ENCODE results near the gene GNA15. TPM values are rescaled to one million over a fixed set of nuclear protein-coding genes. Genes with fewer than 3 reads are reported as not detected.

Gene GNA15
- total and polyA plus RNA-seq, 2 donors (not counting 3 experiments of a cell fraction or from before 2014, with no cell fraction given): 0.17 TPM; not detected in 1

GRCh38 chr19:3107658-3108057, 28.2 kb upstream of the GNA15 start:
- Histone ChIP-seq H2AFZ (ENCODE audit: low read depth, low read length) (no peak overlapping the region), H3K9ac (replicated peaks; ENCODE audit: extremely low read depth, insufficient read depth, low read length) (no peak overlapping the region), H3K4me1 (ENCODE audit: control insufficient read depth, extremely low read depth, insufficient read depth, low read length) (no peaks in the 10 kb centered on the region), H3K27ac (ENCODE audit: insufficient read depth, low read depth, low read length) (no peak overlapping the region), H3K4me3 (replicated peaks in 1 of 3; ENCODE audit: insufficient read depth in 1 of 3, low read depth in 1 of 3, low read length in 3 of 3) (no peak overlapping the region), H3K27me3 (ENCODE audit: control insufficient read depth in 2 of 2, insufficient read depth in 2 of 2, low read length in 2 of 2) (no peaks in the 10 kb centered on the region), H3K4me2 (ENCODE audit: insufficient read depth, low read length) (no peak overlapping the region), H3K9me1 (replicated peaks; ENCODE audit: control insufficient read depth, extremely low read depth, insufficient read depth, low read length) (no peaks in the 10 kb centered on the region), H3K79me2 (ENCODE audit: control insufficient read depth, insufficient read depth, low read length) (peaks cover 86% of the 10 kb centered on the region), H4K20me1 (replicated peaks; ENCODE audit: control insufficient read depth, extremely low read depth, insufficient read depth, low read length) (no peaks in the 10 kb centered on the region), H3K36me3 (ENCODE audit: control insufficient read depth in 2 of 2, extremely low read depth in 1 of 2, insufficient read depth in 2 of 2, low read length in 2 of 2) (peaks cover 0 to 5% of the 10 kb centered on the region in 2 experiments), H3K9me3 (replicated peaks; ENCODE audit: control insufficient read depth, insufficient read depth, low read length) (no peaks in the 10 kb centered on the region)
- dilution Hi-C loops (cut with MboI; ENCODE audit: extremely low pct_ligation_motif_present, low sequenced_read_pairs) (no loop called here), intact Hi-C loops (cut with micrococcal nuclease) (loop anchor here (1.0 kb wide), 3 partner anchors 12 to 145 kb away; no protein-coding TSS in a partner anchor)
- no peak for DNase-seq (ENCODE audit: low read depth, low spot score)
- TF ChIP-seq FOS (IDR thresholded peaks at IDR 0.05; ENCODE audit: borderline replicate concordance, insufficient read depth, low read length) (no peak), CTCF (IDR thresholded peaks at IDR 0.05; ENCODE audit: extremely low read depth in 1 of 2, insufficient read depth in 1 of 2, low read depth in 1 of 2, low read length in 2 of 2) (no peak), GATA2 (IDR thresholded peaks at IDR 0.05; ENCODE audit: insufficient read depth, insufficient read length, low read depth, low read length) (no peak), JUN (IDR thresholded peaks at IDR 0.05; ENCODE audit: borderline replicate concordance, insufficient read depth, insufficient read length, low read depth) (no peak), MAX (IDR thresholded peaks at IDR 0.05; ENCODE audit: insufficient read depth, insufficient read length) (no peak), POLR2AphosphoS5 (IDR thresholded peaks at IDR 0.05; ENCODE audit: insufficient read depth, low read depth, low read length) (no peak), EZH2 (IDR thresholded peaks at IDR 0.05; ENCODE audit: borderline replicate concordance, low read depth, low read length, severe bottlenecking) (no peak), POLR2A (IDR thresholded peaks at IDR 0.05; ENCODE audit: low read depth, low read length) (no peak), MYC (IDR thresholded peaks at IDR 0.05; ENCODE audit: low read depth, low read length) (no peak)
- ChIA-PET POLR2A (no interaction called here), CTCF (interaction anchor here (0.8 to 2.1 kb wide), 17 partner anchors 9 to 220 kb away, joined by 3 to 44 read pairs (median 7); partner anchors contain the start of gene TLE5)
- FAIRE-seq: no peak
- no TSS peak for BruUV-seq (replicated peaks)

All from endothelial cell of umbilical vein (primary cell).